Progenitor cell of endocrine pancreas (in vitro differentiated cells): Measurements from ENCODE around the gene ADSS1. TPM values are rescaled to one million over a fixed set of nuclear protein-coding genes. Genes with fewer than 3 reads are reported as not detected.

Experiments used
- DNase-seq: peaks from one replicate; pipeline ENCODE4 v3.0.0; 2021; ENCODE audit warnings: low spot score; ENCODE audit not compliant: unreplicated experiment
- H3K27ac Mint-ChIP-seq: 2 replicates; pipeline ENCODE4 v1.8.0; 2021; ENCODE audit warnings: mild to moderate bottlenecking, moderate library complexity, mixed read lengths
- H3K27me3 Mint-ChIP-seq: 2 replicates; pipeline ENCODE4 v1.8.0; 2021; ENCODE audit warnings: mixed read lengths
- H3K36me3 Mint-ChIP-seq: 2 replicates; pipeline ENCODE4 v1.8.0; 2022; ENCODE audit warnings: mixed read lengths; ENCODE audit not compliant: insufficient read depth
- H3K4me1 Mint-ChIP-seq: 2 replicates; pipeline ENCODE4 v1.8.0; 2021; ENCODE audit warnings: low read depth, mixed read lengths
- H3K4me3 Mint-ChIP-seq: 2 replicates; pipeline ENCODE4 v1.8.0; 2021; ENCODE audit warnings: low read depth, mild to moderate bottlenecking, moderate library complexity, mixed read lengths
- H3K9me3 Mint-ChIP-seq: 2 replicates; pipeline ENCODE4 v1.8.0; 2021; ENCODE audit warnings: low read depth, mixed read lengths
- CTCF ChIP-seq: fragments of 200-600 bp; sonication (generic); IDR thresholded peaks from one replicate; pipeline ENCODE4 v1.5.0; 2021; ENCODE audit warnings: antibody characterized with exemption, mild to moderate bottlenecking; ENCODE audit not compliant: unreplicated experiment
- total RNA-seq: library from RNA; stranded (reverse); gene quantifications from 2 replicates; pipeline ENCODE4 v1.2.1, GENCODE V29; 2021

ADSS1 gene
- total RNA-seq, 1 donor from 2014 or later, result 8.9 TPM

- H3K4me3 Mint-ChIP-seq, result no peak overlapping the region
- no peaks in the 10 kb centered on the region for H3K27me3 Mint-ChIP-seq
- no peak overlapping the region for H3K27ac Mint-ChIP-seq
- H3K4me1 Mint-ChIP-seq, result peaks cover 20% of the 10 kb centered on the region
- H3K9me3 Mint-ChIP-seq, result no peaks in the 10 kb centered on the region
- no peak for DNase-seq
- H3K36me3 Mint-ChIP-seq, result peaks cover 3% of the 10 kb centered on the region
- TF ChIP-seq CTCF, result no peak
Measured at GRCh38 chr14:104691546-104692260, 32.3 kb upstream of the ADSS1 start.

- no peaks in the 10 kb centered on the region for H3K27me3 Mint-ChIP-seq
- no peak overlapping the region for H3K4me3 Mint-ChIP-seq
- H3K4me1 Mint-ChIP-seq, result peaks cover 14% of the 10 kb centered on the region
- peaks cover 3% of the 10 kb centered on the region for H3K36me3 Mint-ChIP-seq
- H3K9me3 Mint-ChIP-seq, result no peaks in the 10 kb centered on the region
- no peak for TF ChIP-seq CTCF
- no peak overlapping the region for H3K27ac Mint-ChIP-seq
- no peak for DNase-seq
Measured at GRCh38 chr14:104692261-104692938, 31.6 kb upstream of the ADSS1 start.

GRCh38 chr14:104692939-104693315, 31.1 kb upstream of the ADSS1 start:
- no peak for TF ChIP-seq CTCF
- DNase-seq, result no peak
- H3K36me3 Mint-ChIP-seq, result peaks cover 3% of the 10 kb centered on the region
- H3K27me3 Mint-ChIP-seq, result no peaks in the 10 kb centered on the region
- no peak overlapping the region for H3K27ac Mint-ChIP-seq
- no peak overlapping the region for H3K4me3 Mint-ChIP-seq
- no peaks in the 10 kb centered on the region for H3K9me3 Mint-ChIP-seq
- peaks cover 9% of the 10 kb centered on the region for H3K4me1 Mint-ChIP-seq

GRCh38 chr14:104693482-104694431, 30.3 kb upstream of the ADSS1 start:
- Mint-ChIP-seq H3K36me3 (peaks cover 3% of the 10 kb centered on the region), H3K27me3 (no peaks in the 10 kb centered on the region), H3K4me3 (no peak overlapping the region), H3K4me1 (peaks cover 4% of the 10 kb centered on the region), H3K27ac (no peak overlapping the region), H3K9me3 (no peaks in the 10 kb centered on the region)
- no peak for DNase-seq
- no peak for TF ChIP-seq CTCF

GRCh38 chr14:104694475-104694950, 29.5 kb upstream of the ADSS1 start:
- no peak for TF ChIP-seq CTCF
- Mint-ChIP-seq H3K27me3 (no peaks in the 10 kb centered on the region), H3K9me3 (no peaks in the 10 kb centered on the region), H3K4me3 (no peak overlapping the region), H3K36me3 (peaks cover 3% of the 10 kb centered on the region), H3K4me1 (peaks cover 4% of the 10 kb centered on the region), H3K27ac (no peak overlapping the region)
- no peak for DNase-seq
